ENCODE measurements around the gene ERC2.

Gene ERC2

GRCh38 chr3:56187051-56187450, 281.2 kb downstream of the ERC2 start:
- DNase-seq (ENCODE audit: low spot score), result no peak

GRCh38 chr3:56185827-56186226, 282.4 kb downstream of the ERC2 start:
- no peak for DNase-seq (ENCODE audit: low spot score)

- no peak for DNase-seq (ENCODE audit: low spot score)
Measured at GRCh38 chr3:56183529-56183928, 284.7 kb downstream of the ERC2 start.

- DNase-seq (ENCODE audit: low spot score), result no peak
Measured at GRCh38 chr3:56180433-56180832, 287.8 kb downstream of the ERC2 start.

- no peak for DNase-seq (ENCODE audit: low spot score)
Measured at GRCh38 chr3:56173601-56174000, 294.7 kb downstream of the ERC2 start.

- no peak for DNase-seq (ENCODE audit: low spot score)
Measured at GRCh38 chr3:56164436-56164835, 303.8 kb downstream of the ERC2 start.

GRCh38 chr3:56157693-56158362, 310.4 kb downstream of the ERC2 start:
- DNase-seq (ENCODE audit: low spot score), result no peak

- no peak for DNase-seq (ENCODE audit: low spot score)
Measured at GRCh38 chr3:56154297-56154696, 314.0 kb downstream of the ERC2 start.

GRCh38 chr3:56147354-56147753, 320.9 kb downstream of the ERC2 start:
- DNase-seq (ENCODE audit: low spot score), result no peak

GRCh38 chr3:56145410-56145809, 322.9 kb downstream of the ERC2 start:
- no peak for DNase-seq (ENCODE audit: low spot score)

GRCh38 chr3:56144805-56145204, 323.5 kb downstream of the ERC2 start:
- DNase-seq (ENCODE audit: low spot score), result no peak

- DNase-seq (ENCODE audit: low spot score), result no peak
Measured at GRCh38 chr3:56137415-56137814, 330.9 kb downstream of the ERC2 start.

GRCh38 chr3:56136514-56136913, 331.8 kb downstream of the ERC2 start:
- no peak for DNase-seq (ENCODE audit: low spot score)

GRCh38 chr3:56135941-56136340, 332.3 kb downstream of the ERC2 start:
- DNase-seq (ENCODE audit: low spot score), result no peak

GRCh38 chr3:56133423-56133822, 334.8 kb downstream of the ERC2 start:
- DNase-seq (ENCODE audit: low spot score), result no peak

GRCh38 chr3:56132762-56133161, 335.5 kb downstream of the ERC2 start:
- DNase-seq (ENCODE audit: low spot score), result no peak

- no peak for DNase-seq (ENCODE audit: low spot score)
Measured at GRCh38 chr3:56131974-56132590, 336.2 kb downstream of the ERC2 start.

- DNase-seq (ENCODE audit: low spot score), result no peak
Measured at GRCh38 chr3:56130036-56130435, 338.2 kb downstream of the ERC2 start.

GRCh38 chr3:56126632-56127031, 341.6 kb downstream of the ERC2 start:
- no peak for DNase-seq (ENCODE audit: low spot score)

GRCh38 chr3:56125358-56126005, 342.8 kb downstream of the ERC2 start:
- DNase-seq (ENCODE audit: low spot score), result no peak

- no peak for DNase-seq (ENCODE audit: low spot score)
Measured at GRCh38 chr3:56124546-56124945, 343.7 kb downstream of the ERC2 start.

- DNase-seq (ENCODE audit: low spot score), result no peak
Measured at GRCh38 chr3:56123487-56123886, 344.8 kb downstream of the ERC2 start.

GRCh38 chr3:56122911-56123310, 345.4 kb downstream of the ERC2 start:
- no peak for DNase-seq (ENCODE audit: low spot score)

GRCh38 chr3:56121716-56122115, 346.6 kb downstream of the ERC2 start:
- no peak for DNase-seq (ENCODE audit: low spot score)
